Heart right ventricle (tissue), 16 donors: ENCODE results near the gene ABLIM1. TPM values are rescaled to one million over a fixed set of nuclear protein-coding genes. Genes with fewer than 3 reads are reported as not detected.

Source experiments
- ATAC-seq, 8 donors: fragments of 200-7000 bp; cut with Tn5 transposase; one replicate each; pipeline ENCODE4 v1.9.1; 2020; ENCODE audit warnings: mild to moderate bottlenecking in 8 of 8, moderate library complexity in 8 of 8, moderate number of reproducible peaks in 1 of 8
- DNase-seq, 2 donors: peaks; one replicate each; pipeline ENCODE4 v3.0.0-alpha.2; 2020
- H3K27ac ChIP-seq, 10 donors: fragments of 200-600 bp; sonication (generic) in 2 of 10; one replicate each; pipeline versions ENCODE4 v1.5.0 to v1.8.0; 2020 to 2022; ENCODE audit warnings: mild to moderate bottlenecking in 3 of 10
- H3K27me3 ChIP-seq, 7 donors: fragments of 200-600 bp; one replicate each; pipeline ENCODE4 v1.8.0; 2021 to 2022; ENCODE audit warnings: mild to moderate bottlenecking in 2 of 7
- H3K36me3 ChIP-seq, 9 donors: fragments of 200-600 bp; sonication (generic) in 1 of 9; one replicate each; pipeline versions ENCODE4 v1.5.0 to v1.8.0; 2020 to 2022; ENCODE audit warnings: mild to moderate bottlenecking in 2 of 9
- H3K4me1 ChIP-seq, 9 donors: fragments of 200-600 bp; sonication (generic) in 1 of 9; one replicate each; pipeline versions ENCODE4 v1.5.0 to v1.8.0; 2020 to 2022; ENCODE audit warnings: mild to moderate bottlenecking in 4 of 9
- H3K4me3 ChIP-seq, 10 donors: fragments of 200-600 bp; sonication (generic) in 2 of 10; one replicate each; pipeline versions ENCODE4 v1.5.0 to v1.8.0; 2020 to 2022; ENCODE audit warnings: mild to moderate bottlenecking in 7 of 10, moderate library complexity in 2 of 10
- H3K9me3 ChIP-seq, 11 donors: fragments of 200-600 bp in 10 of 11; sonication (generic) in 2 of 11; one replicate each; pipeline versions ENCODE4 v1.5.0 to v1.8.0; 2013 to 2022; ENCODE audit warnings: mild to moderate bottlenecking in 2 of 11, control low read depth in 1 of 11, moderate library complexity in 1 of 11
- WGBS, 2 donors: extraction: QIAGEN DNeasy Blood & Tissue Kit; methylation state at CpG; one replicate each; pipeline ENCODE4 v1.1.7; 2013; ENCODE audit warnings: inconsistent platforms in 1 of 2; 5-methylcytosine and 5-hydroxymethylcytosine counted together
- intact Hi-C, 10 donors: fragments of 100-400 bp; cut with DNase I; formaldehyde crosslinking; loops; one replicate each; pipeline versions ENCODE4 v1.11.1 to v1.14.2; 2022
- polyA plus RNA-seq, 2 donors: library from polyadenylated mRNA; stranded (reverse); fragments of 200-250 nt; gene quantifications; one replicate each; pipeline ENCODE4 v1.2.3, GENCODE V29; 2013
- total RNA-seq, 10 donors: library from RNA; stranded (reverse); fragmentation: NEBNext Ultra II Directional in 3 of 10; extraction: Animal tissue kit (Norgen Biotek cat#: 25700) in 3 of 10; gene quantifications; one replicate each; pipeline versions ENCODE4 v1.2.1 to v1.2.4, GENCODE V29; 2021 to 2023
- TF ChIP-seq, protein P1 (sequence below), 9 donors: fragments of 200-600 bp; sonication (generic) in 2 of 9; IDR thresholded peaks; one replicate each; pipeline versions ENCODE4 v1.5.0 to v1.8.0; 2021 to 2022; ENCODE audit warnings: antibody characterized with exemption in 9 of 9, mild to moderate bottlenecking in 5 of 9, moderate library complexity in 1 of 9
- donor health status: Arrhythmogenic right ventricular cardiomyopathy.
- donor health status: ischemic (EF 13 %, LVEDD 7.1; RV severe dilation, severe dysfunction).
- donor health status: healthy with polysubstance abuse.
- donor health status: DM: no; HTN: yes; CAD: no.
- donor health status: DM: no; HTN: no; CAD: no.
- donor health status: ischemic (EF 25% LVEDD 6.9; RV normal size, moderate dysfunction).
- donor health status: ischemic (EF 25% LVEDD 5.7; RV mildly dilated, moderate dysfunction).
- donor health status: healthy.
- donor health status: DM: yes; HTN: yes; CAD: no.
- donor health status: Ischemic cardiomyopathy.
- donor health status: ischemic (EF 35%, LVEDD 5.7; RV mildly dilated, moderate dysfunction).
- donor health status: nonischemic (EF 11% LVEDD 7.7; RV severe dilation, severe dysfunction).
- donor health status: DM: yes; HTN: yes; CAD: no.
- donor health status: PGD.
- donor health status: ischemic (EF 29% LVEDD 5.4; RV normal size, mild dysfunction).
- donor health status: nonischemic (EF 23%, LVEDD 6.1; RV moderate dilation, normal function).

ABLIM1 gene
- total and polyA plus RNA-seq, 12 donors, result 119 to 816 (median 600) TPM

DNA sequence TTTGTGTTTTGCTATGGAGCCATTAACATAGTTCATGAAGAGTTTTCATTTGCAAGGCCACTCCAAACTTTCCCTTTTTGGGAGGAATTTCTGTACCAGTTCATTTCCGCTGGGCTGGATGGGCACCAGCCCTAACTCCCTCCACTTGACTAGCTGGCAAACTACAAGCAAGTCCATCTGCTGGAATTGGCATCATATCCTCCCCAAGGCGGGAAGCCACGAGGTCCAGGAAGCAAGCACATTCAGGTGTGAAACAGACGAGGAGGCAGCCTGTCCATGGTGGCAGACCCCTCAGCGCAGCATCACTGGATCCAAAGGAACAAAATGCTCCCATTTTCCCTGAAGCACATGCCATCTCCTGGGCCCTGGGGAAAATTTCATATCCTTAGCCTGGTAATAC lies 125.8 kb downstream of the ABLIM1 start:
- no peak for DNase-seq
- no peak overlapping the region for H3K4me3 ChIP-seq
- no peaks in the 10 kb centered on the region for H3K27me3 ChIP-seq
- no peaks in the 10 kb centered on the region for H3K9me3 ChIP-seq
- TF ChIP-seq, protein P1, sequence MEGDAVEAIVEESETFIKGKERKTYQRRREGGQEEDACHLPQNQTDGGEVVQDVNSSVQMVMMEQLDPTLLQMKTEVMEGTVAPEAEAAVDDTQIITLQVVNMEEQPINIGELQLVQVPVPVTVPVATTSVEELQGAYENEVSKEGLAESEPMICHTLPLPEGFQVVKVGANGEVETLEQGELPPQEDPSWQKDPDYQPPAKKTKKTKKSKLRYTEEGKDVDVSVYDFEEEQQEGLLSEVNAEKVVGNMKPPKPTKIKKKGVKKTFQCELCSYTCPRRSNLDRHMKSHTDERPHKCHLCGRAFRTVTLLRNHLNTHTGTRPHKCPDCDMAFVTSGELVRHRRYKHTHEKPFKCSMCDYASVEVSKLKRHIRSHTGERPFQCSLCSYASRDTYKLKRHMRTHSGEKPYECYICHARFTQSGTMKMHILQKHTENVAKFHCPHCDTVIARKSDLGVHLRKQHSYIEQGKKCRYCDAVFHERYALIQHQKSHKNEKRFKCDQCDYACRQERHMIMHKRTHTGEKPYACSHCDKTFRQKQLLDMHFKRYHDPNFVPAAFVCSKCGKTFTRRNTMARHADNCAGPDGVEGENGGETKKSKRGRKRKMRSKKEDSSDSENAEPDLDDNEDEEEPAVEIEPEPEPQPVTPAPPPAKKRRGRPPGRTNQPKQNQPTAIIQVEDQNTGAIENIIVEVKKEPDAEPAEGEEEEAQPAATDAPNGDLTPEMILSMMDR (IDR thresholded peaks at IDR 0.05), result no peak
- peak overlapping the region in 1 of 10 donors; percentile 38 for H3K27ac ChIP-seq
- ATAC-seq, result peak in 1 of 8 donors; percentile 35
- peaks cover 0 to 68% (median 9%) of the 10 kb centered on the region in 9 donors for H3K36me3 ChIP-seq
- intact Hi-C loops, result loop anchor here in 1 of 10 donors (5.0 kb wide), 1 partner anchor 950 kb away; no protein-coding TSS in a partner anchor
- WGBS, 2 donors, result 65 to 71% methylated on average over 5 of the region's 5 CpGs
- H3K4me1 ChIP-seq, result peaks cover 0 to 19% (median 7%) of the 10 kb centered on the region in 9 donors

DNA sequence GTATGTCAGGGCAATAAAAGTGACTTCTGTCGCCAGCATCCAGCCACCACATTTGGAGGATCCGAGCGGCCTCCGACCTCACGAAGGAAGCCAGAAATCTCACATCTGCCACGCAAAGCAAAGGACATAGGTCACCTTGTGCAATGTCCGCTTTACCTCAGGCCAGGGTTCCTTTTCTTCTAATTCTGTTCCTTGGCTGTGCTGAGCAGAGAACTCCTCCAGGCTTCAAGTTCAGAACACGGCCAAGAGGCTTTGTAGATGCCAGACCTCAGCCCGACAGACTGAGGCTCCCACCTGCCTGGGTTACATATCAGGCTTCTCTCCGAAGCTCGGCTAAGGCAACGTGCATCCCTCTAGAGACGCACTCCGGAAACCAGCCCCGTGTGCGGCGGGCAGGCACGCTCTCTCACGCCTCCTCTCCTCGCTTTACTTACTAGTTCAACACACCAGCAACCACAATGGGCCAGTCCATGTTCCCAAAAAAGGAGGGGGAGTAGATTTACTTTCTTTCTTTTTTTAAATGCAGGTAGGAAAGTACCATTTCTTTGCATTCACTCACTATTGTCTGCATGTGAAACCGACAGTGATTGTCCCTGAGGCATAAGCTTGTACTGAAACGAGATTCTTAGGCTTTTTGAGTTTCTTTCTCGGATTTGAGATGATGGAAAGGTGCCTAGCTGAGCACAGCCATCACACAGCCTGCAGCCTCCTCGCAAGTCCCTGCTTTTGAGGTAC lies 131.4 kb downstream of the ABLIM1 start:
- H3K36me3 ChIP-seq, result peaks cover 0 to 17% (median 0%) of the 10 kb centered on the region in 9 donors
- TF ChIP-seq, protein P1 (IDR thresholded peaks at IDR 0.05), result peak in 1 of 9 donors; percentile 6
- H3K4me3 ChIP-seq, result peak overlapping the region in 9 of 10 donors; percentile 14 to 49 (median 44)
- ATAC-seq, result peak; percentile 77 to 88 (median 85)
- H3K4me1 ChIP-seq, result peaks cover 5 to 71% (median 61%) of the 10 kb centered on the region in 9 donors
- H3K27me3 ChIP-seq, result no peaks in the 10 kb centered on the region
- H3K9me3 ChIP-seq, result no peaks in the 10 kb centered on the region
- DNase-seq, result peak; percentile 58 to 66
- intact Hi-C loops, result loop anchor here in 1 of 10 donors (5.0 kb wide), 1 partner anchor 49 kb away; no protein-coding TSS in a partner anchor
- 10 to 11% methylated on average over 24 of the region's 24 CpGs for WGBS, 2 donors
- H3K27ac ChIP-seq, result peak overlapping the region; percentile 8 to 84 (median 76)

DNA sequence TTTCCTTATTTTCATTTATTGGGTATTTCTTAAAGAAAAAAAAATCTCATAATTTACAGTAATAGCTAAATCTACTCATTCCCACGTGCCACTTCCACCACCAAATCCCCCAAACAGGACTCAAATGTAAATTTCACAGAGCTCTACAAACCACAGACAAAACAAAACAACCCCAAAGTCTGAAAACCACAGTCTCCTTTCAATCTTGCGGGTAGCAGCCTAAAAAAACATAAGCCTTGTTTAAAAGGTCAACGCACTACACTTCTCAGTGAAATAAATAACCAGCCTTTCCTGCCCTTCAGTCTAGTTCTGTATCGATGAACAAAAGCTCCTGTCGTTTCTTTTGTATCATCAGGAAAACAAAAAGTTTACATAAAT lies 132.0 kb downstream of the ABLIM1 start:
- H3K9me3 ChIP-seq, result no peaks in the 10 kb centered on the region
- no peaks in the 10 kb centered on the region for H3K27me3 ChIP-seq
- TF ChIP-seq, protein P1 (IDR thresholded peaks at IDR 0.05), result no peak
- peak overlapping the region; percentile 8 to 84 (median 76) for H3K27ac ChIP-seq
- 16% methylated on average over 5 of the region's 5 CpGs for WGBS, 2 donors
- peaks cover 0 to 16% (median 0%) of the 10 kb centered on the region in 9 donors for H3K36me3 ChIP-seq
- H3K4me1 ChIP-seq, result peaks cover 5 to 76% (median 66%) of the 10 kb centered on the region in 9 donors
- intact Hi-C loops, result loop anchor here in 1 of 10 donors (5.0 kb wide), 1 partner anchor 49 kb away; no protein-coding TSS in a partner anchor
- ATAC-seq (peak in 5 of 8 donors; percentile 3 to 36 (median 34)), DNase-seq (no peak)
- peak overlapping the region in 9 of 10 donors; percentile 14 to 49 (median 44) for H3K4me3 ChIP-seq

DNA sequence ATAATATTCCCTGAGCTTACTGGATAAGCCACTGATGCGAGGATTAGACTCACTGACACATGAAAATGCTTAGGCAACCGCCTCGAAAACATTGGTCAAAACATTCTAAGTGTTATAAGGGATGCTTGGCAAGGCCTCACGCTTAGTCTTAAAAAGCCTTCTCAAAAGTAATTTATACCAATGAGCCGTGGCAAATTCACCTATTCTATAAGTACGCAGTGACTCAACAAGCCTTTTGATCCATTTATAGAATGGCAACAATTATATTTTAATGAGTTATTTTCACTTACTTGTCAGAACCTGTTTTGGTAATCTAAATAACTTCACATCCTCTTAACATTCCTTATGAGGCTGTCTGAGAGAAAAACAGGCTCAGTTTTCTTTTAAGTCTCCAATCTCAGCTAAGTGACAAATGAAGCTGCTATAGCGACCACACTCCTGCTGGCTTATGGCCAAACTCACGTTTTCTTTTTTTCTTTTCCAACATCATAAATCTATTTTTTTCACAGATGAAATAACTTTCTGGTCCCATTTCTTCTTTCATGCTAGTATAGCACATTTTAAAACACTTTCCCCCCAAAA lies 132.6 kb downstream of the ABLIM1 start:
- peak overlapping the region in 9 of 10 donors; percentile 57 to 84 (median 77) for H3K27ac ChIP-seq
- peak overlapping the region in 9 of 10 donors; percentile 14 to 49 (median 44) for H3K4me3 ChIP-seq
- H3K4me1 ChIP-seq, result peaks cover 5 to 81% (median 72%) of the 10 kb centered on the region in 9 donors
- ATAC-seq (peak in 4 of 8 donors; percentile 10 to 29 (median 22)), DNase-seq (no peak)
- 22 to 34% methylated on average over 8 of the region's 8 CpGs for WGBS, 2 donors
- H3K9me3 ChIP-seq, result no peaks in the 10 kb centered on the region
- peaks cover 0 to 16% (median 0%) of the 10 kb centered on the region in 9 donors for H3K36me3 ChIP-seq
- TF ChIP-seq, protein P1 (IDR thresholded peaks at IDR 0.05), result no peak
- intact Hi-C loops, result loop anchor here in 1 of 10 donors (5.0 kb wide), 1 partner anchor 48 kb away; no protein-coding TSS in a partner anchor
- no peaks in the 10 kb centered on the region for H3K27me3 ChIP-seq
